HUES64 (cell line): ENCODE measurements around the gene PHKA2.

Experiments used
- H3K27ac ChIP-seq: 2 replicates; pipeline ENCODE4 v1.7.0; 2013; ENCODE audit warnings: low read depth, low read length, inconsistent platforms
- H3K27me3 ChIP-seq: 2 replicates; pipeline ENCODE4 v1.6.1; 2013; ENCODE audit warnings: mild to moderate bottlenecking, low read length; ENCODE audit not compliant: insufficient read depth
- H3K36me3 ChIP-seq: 2 replicates; pipeline ENCODE4 v1.6.1; 2013; ENCODE audit warnings: mild to moderate bottlenecking, low read length; ENCODE audit not compliant: insufficient read depth
- H3K4me1 ChIP-seq: 2 replicates; pipeline ENCODE4 v1.6.1; 2013; ENCODE audit warnings: mild to moderate bottlenecking, low read length, moderate library complexity; ENCODE audit not compliant: insufficient read depth
- H3K4me3 ChIP-seq: 2 replicates; pipeline ENCODE4 v1.5.1; 2013; ENCODE audit warnings: mild to moderate bottlenecking, low read length, moderate library complexity
- H3K9ac ChIP-seq: 2 replicates; pipeline ENCODE4 v1.6.1; 2013; ENCODE audit warnings: mild to moderate bottlenecking, low read depth, low read length
- H3K9me3 ChIP-seq: 2 replicates; pipeline ENCODE4 v1.6.1; 2013; ENCODE audit warnings: low read depth, low read length; ENCODE audit not compliant: insufficient read depth
- WGBS: fragments of 150-250, 120-280 bp; methylation state at CpG from one replicate; pipeline ENCODE4 v1.1.7; 2013; ENCODE audit warnings: missing lambda C conversion rate; 5-methylcytosine and 5-hydroxymethylcytosine counted together

Gene PHKA2

GRCh38 chrX:18888281-18888680 is 95.6 kb downstream of the PHKA2 start:
- peaks cover 3% of the 10 kb centered on the region; the same call in 1 of the 2 replicates for H3K36me3 ChIP-seq
- WGBS: 95% methylated on average over 4 of the region's 4 CpGs
- H3K4me1 ChIP-seq: no peaks in the 10 kb centered on the region
- H3K27me3 ChIP-seq: peaks cover 3% of the 10 kb centered on the region; the same call in 1 of the 2 replicates
- H3K27ac ChIP-seq: no peak overlapping the region
- H3K9me3 ChIP-seq: no peaks in the 10 kb centered on the region
- no peak overlapping the region for H3K9ac ChIP-seq
- no peak overlapping the region for H3K4me3 ChIP-seq

- 59% methylated on average over 3 of the region's 6 CpGs for WGBS
- H3K27ac ChIP-seq: no peak overlapping the region
- no peaks in the 10 kb centered on the region for H3K4me1 ChIP-seq
Measured at GRCh38 chrX:18887825-18888212, 96.1 kb downstream of the PHKA2 start.

DNA sequence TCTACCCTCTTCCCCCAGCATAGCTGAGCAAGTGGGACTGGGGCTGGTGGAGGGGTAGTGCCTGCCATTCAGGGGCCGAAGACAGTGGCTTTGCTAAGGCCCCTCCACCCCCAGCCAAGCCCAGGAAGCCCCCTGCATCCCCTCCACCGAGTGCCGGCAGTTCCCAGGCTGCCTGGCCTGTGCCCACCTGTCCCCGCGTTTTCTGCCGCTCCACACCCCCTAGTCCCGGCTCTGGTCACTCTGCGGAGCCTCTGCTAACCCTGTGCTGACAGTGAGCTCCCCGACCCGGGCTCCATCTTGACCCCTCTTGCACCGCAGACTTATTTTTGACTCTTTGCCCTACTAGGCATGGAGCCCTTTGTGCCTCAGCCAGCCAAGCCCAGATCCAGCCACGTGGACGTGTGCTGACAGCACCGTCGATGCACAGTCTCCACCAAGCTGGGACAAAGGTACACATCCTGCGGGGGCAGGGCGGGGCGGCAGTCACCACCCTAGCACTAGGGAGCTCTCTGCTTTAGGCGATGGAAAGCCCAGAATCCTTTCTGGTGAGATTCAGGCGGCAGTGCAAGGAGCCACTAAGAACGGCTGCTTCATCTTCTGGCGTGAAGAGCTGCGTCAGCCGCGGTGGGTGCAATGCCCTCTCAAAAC is 96.6 kb downstream of the PHKA2 start:
- H3K4me3 ChIP-seq: peak overlapping the region; percentile 55
- no peak overlapping the region for H3K9ac ChIP-seq
- no peaks in the 10 kb centered on the region for H3K36me3 ChIP-seq
- H3K9me3 ChIP-seq: no peaks in the 10 kb centered on the region
- no peaks in the 10 kb centered on the region for H3K4me1 ChIP-seq
- 53% methylated on average over 25 of the region's 25 CpGs for WGBS
- H3K27ac ChIP-seq: no peak overlapping the region
- peaks cover 3% of the 10 kb centered on the region; the same call in 1 of the 2 replicates for H3K27me3 ChIP-seq

More at GRCh38 chrX:18887825-18888212, 96.1 kb downstream of the PHKA2 start:
- Histone ChIP-seq H3K4me3 (no peak overlapping the region), H3K36me3 (peaks cover 2% of the 10 kb centered on the region; the same call in 1 of the 2 replicates), H3K27me3 (peaks cover 3% of the 10 kb centered on the region; the same call in 1 of the 2 replicates), H3K9me3 (no peaks in the 10 kb centered on the region), H3K9ac (no peak overlapping the region)

- no peaks in the 10 kb centered on the region for H3K4me1 ChIP-seq
- 6% methylated on average over 24 of the region's 26 CpGs for WGBS
- no peak overlapping the region for H3K27ac ChIP-seq
- peak overlapping the region; percentile 40; the same call in 1 of the 2 replicates for H3K9ac ChIP-seq
- no peaks in the 10 kb centered on the region for H3K9me3 ChIP-seq
- H3K36me3 ChIP-seq: no peaks in the 10 kb centered on the region
- peaks cover 3% of the 10 kb centered on the region; the same call in 1 of the 2 replicates for H3K27me3 ChIP-seq
- peak overlapping the region; percentile 55 for H3K4me3 ChIP-seq
Measured at GRCh38 chrX:18886344-18887161, 97.4 kb downstream of the PHKA2 start.

DNA sequence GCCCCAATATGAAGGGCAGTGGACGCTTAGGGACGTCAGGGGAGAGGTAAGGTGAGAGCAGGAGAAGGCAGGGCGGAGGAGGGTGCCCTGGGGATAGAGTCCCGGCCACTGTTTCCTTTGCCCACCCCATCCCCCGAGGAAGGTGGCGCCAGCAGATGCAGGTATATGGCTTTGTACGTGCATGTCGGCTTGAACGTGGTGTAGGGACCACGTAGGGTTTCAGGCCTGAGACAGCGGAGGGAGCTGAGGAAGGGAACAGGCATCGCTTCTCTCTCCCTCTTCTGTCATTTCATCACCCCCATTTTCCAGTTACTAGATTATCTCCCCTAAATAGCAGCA is 97.9 kb downstream of the PHKA2 start:
- no peaks in the 10 kb centered on the region for H3K4me1 ChIP-seq
- H3K36me3 ChIP-seq: no peaks in the 10 kb centered on the region
- WGBS: 55% methylated on average over 12 of the region's 12 CpGs
- H3K9ac ChIP-seq: no peak overlapping the region
- no peaks in the 10 kb centered on the region for H3K9me3 ChIP-seq
- H3K27me3 ChIP-seq: peaks cover 3% of the 10 kb centered on the region; the same call in 1 of the 2 replicates
- peak overlapping the region; percentile 55 for H3K4me3 ChIP-seq
- H3K27ac ChIP-seq: no peak overlapping the region

DNA sequence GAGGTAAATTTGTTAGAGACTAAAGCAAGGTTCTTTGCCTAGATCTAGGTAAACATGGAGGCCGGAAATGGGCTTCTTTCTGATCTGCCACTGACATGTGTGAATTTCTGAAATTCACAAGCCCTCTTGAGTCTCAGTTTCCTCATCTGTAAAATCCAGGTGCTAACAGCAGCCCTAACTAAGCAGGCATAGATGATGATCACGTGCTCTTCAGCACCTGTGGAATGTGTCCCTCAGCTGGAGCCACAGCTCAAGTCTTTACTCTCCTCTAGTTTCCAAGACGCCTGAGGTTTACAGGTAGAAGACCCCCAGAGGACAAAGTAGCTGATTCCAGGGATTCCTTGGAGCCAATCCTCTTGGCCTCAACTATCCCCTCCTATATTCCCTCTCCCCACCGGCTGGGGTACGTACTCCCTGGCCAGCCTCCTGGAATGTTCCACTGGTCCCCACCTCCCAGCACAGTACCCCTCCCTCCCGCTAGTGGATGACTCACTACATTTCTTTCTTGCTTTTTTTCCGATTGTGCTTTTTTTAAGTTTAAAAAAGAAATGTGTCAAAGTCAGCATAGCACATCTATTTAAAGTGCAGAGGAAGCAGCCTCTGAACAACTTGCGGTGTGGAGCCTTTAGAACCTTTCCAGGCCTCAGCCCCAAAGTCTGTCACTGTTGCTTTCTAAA is 98.4 kb downstream of the PHKA2 start:
- H3K27ac ChIP-seq: no peak overlapping the region
- no peaks in the 10 kb centered on the region for H3K4me1 ChIP-seq
- no peak overlapping the region for H3K9ac ChIP-seq
- H3K36me3 ChIP-seq: no peaks in the 10 kb centered on the region
- H3K4me3 ChIP-seq: peak overlapping the region; percentile 55; the same call in 1 of the 2 replicates
- 65% methylated on average over 6 of the region's 8 CpGs for WGBS
- peaks cover 3% of the 10 kb centered on the region; the same call in 1 of the 2 replicates for H3K27me3 ChIP-seq
- no peaks in the 10 kb centered on the region for H3K9me3 ChIP-seq

DNA sequence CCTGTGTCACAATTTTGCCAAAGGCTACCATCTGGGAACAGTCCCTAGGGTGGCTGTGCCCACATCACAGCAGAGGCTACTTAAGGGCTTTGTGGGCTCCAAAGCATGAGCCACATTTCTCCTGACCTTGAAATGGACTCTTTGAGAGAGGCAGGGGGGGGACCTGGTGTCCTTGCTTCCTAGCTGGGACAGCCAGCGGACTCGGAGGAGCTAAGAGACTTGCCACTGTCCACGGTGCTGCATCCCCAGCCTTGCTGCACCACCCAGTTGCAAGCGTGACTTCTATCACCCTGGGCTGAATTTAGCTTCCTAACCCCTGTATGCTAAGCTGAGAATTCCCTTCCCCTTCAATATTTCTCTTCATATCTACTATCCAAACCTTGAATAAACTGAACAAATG is 99.0 kb downstream of the PHKA2 start:
- no peak overlapping the region for H3K27ac ChIP-seq
- H3K4me1 ChIP-seq: no peaks in the 10 kb centered on the region
- no peaks in the 10 kb centered on the region for H3K9me3 ChIP-seq
- 76% methylated on average over 4 of the region's 4 CpGs for WGBS
- H3K9ac ChIP-seq: no peak overlapping the region
- no peaks in the 10 kb centered on the region for H3K36me3 ChIP-seq
- peaks cover 3% of the 10 kb centered on the region; the same call in 1 of the 2 replicates for H3K27me3 ChIP-seq
- no peak overlapping the region for H3K4me3 ChIP-seq

DNA sequence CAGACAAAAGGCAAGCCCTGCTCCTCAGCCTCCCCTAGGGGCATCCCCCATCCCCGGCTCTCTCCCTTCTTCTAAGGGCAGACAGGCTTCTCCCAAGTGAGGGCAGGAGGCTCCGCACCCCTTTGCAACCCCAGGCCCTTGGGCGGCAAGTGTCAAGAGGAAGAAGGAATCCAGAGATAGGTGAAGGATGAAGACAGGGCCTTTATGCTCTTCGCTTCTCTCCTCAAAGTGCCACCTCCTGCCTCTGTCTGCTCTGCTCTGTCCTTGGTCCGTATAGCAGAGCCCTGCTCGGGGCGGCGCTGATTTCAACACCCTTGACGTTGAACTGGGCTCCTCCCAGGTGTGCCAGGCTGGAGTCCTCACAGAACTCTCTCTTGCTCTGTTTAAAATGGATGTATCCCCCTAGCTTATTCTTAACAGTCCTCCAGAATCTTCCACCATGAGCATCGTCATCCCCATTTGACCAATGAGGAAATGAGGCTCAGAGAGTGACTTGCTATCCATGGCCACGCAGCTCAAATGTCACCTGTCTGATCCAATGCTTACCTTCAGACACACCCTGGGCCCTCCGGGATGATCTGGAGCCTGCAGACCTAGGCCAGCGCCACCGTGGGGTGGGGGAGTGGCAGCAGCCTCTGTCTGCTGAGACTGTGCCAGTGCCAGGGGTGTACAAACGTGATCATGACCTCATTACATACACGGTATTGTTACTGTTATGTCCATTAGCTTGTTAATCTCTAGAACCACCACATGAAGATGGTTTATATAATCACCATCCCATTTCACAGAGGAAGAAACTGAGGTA is 99.8 kb downstream of the PHKA2 start:
- H3K4me1 ChIP-seq: no peaks in the 10 kb centered on the region
- 91% methylated on average over 16 of the region's 16 CpGs for WGBS
- no peak overlapping the region for H3K4me3 ChIP-seq
- no peak overlapping the region for H3K9ac ChIP-seq
- no peak overlapping the region for H3K27ac ChIP-seq
- no peaks in the 10 kb centered on the region for H3K9me3 ChIP-seq
- peaks cover 3% of the 10 kb centered on the region; the same call in 1 of the 2 replicates for H3K27me3 ChIP-seq
- H3K36me3 ChIP-seq: no peaks in the 10 kb centered on the region

GRCh38 chrX:18883234-18883960 is 100.5 kb downstream of the PHKA2 start:
- Histone ChIP-seq H3K9ac (no peak overlapping the region), H3K9me3 (no peaks in the 10 kb centered on the region), H3K4me3 (no peak overlapping the region), H3K36me3 (no peaks in the 10 kb centered on the region), H3K27ac (no peak overlapping the region), H3K27me3 (peaks cover 3% of the 10 kb centered on the region; the same call in 1 of the 2 replicates), H3K4me1 (no peaks in the 10 kb centered on the region)
- 72% methylated on average over 11 of the region's 12 CpGs for whole genome bisulfite sequencing

GRCh38 chrX:18879144-18879543 is 104.8 kb downstream of the PHKA2 start:
- no peak overlapping the region for H3K4me3 ChIP-seq
- H3K9me3 ChIP-seq: no peaks in the 10 kb centered on the region
- no peaks in the 10 kb centered on the region for H3K27me3 ChIP-seq
- no peak overlapping the region for H3K9ac ChIP-seq
- no peak overlapping the region for H3K27ac ChIP-seq
- H3K4me1 ChIP-seq: no peaks in the 10 kb centered on the region
- no peaks in the 10 kb centered on the region for H3K36me3 ChIP-seq
- 90% methylated on average over 9 of the region's 9 CpGs for WGBS
